ENCODE results near the gene HDAC7.
A peak's percentile ranks its signal among the peaks of the same experiment; 100 is the strongest.

The HDAC7 gene

GRCh38 chr12:47779943-47780504, 39.7 kb downstream of the HDAC7 start:
- no peak for DNase-seq (ENCODE audit: low read depth, low spot score)

- DNase-seq (ENCODE audit: low read depth, low spot score) = peak; percentile 74
Measured at GRCh38 chr12:47779301-47779942, 40.3 kb downstream of the HDAC7 start.

GRCh38 chr12:47778881-47779280, 40.8 kb downstream of the HDAC7 start:
- DNase-seq (ENCODE audit: low read depth, low spot score) = no peak

- no peak for DNase-seq (ENCODE audit: low read depth, low spot score)
Measured at GRCh38 chr12:47777741-47778558, 41.8 kb downstream of the HDAC7 start.

GRCh38 chr12:47777151-47777550, 42.6 kb downstream of the HDAC7 start:
- no peak for DNase-seq (ENCODE audit: low read depth, low spot score)

GRCh38 chr12:47776471-47777143, 43.1 kb downstream of the HDAC7 start:
- no peak for DNase-seq (ENCODE audit: low read depth, low spot score)

GRCh38 chr12:47775100-47775911, 44.4 kb downstream of the HDAC7 start:
- DNase-seq (ENCODE audit: low read depth, low spot score) = no peak

- DNase-seq (ENCODE audit: low read depth, low spot score) = no peak
Measured at GRCh38 chr12:47774663-47775062, 45.0 kb downstream of the HDAC7 start.

GRCh38 chr12:47773858-47774580, 45.7 kb downstream of the HDAC7 start:
- no peak for DNase-seq (ENCODE audit: low read depth, low spot score)

- no peak for DNase-seq (ENCODE audit: low read depth, low spot score)
Measured at GRCh38 chr12:47773062-47773857, 46.4 kb downstream of the HDAC7 start, which contains the start of gene SLC48A1. Gene SLC48A1, plus strand, starts transcription at chr12:47773238. Its CDS starts 67 bp downstream, at chr12:47773305.

GRCh38 chr12:47772738-47773061, 47.0 kb downstream of the HDAC7 start:
- DNase-seq (ENCODE audit: low read depth, low spot score) = no peak

- DNase-seq (ENCODE audit: low read depth, low spot score) = no peak
Measured at GRCh38 chr12:47772094-47772660, 47.5 kb downstream of the HDAC7 start.

GRCh38 chr12:47771304-47771703, 48.4 kb downstream of the HDAC7 start:
- DNase-seq (ENCODE audit: low read depth, low spot score) = no peak

- no peak for DNase-seq (ENCODE audit: low read depth, low spot score)
Measured at GRCh38 chr12:47770086-47770726, 49.5 kb downstream of the HDAC7 start.

GRCh38 chr12:47769234-47770085, 50.2 kb downstream of the HDAC7 start:
- DNase-seq (ENCODE audit: low read depth, low spot score) = no peak

- peak; percentile 54 for DNase-seq (ENCODE audit: low read depth, low spot score)
Measured at GRCh38 chr12:47768323-47768811, 51.3 kb downstream of the HDAC7 start.

GRCh38 chr12:47767216-47767724, 52.4 kb downstream of the HDAC7 start:
- no peak for DNase-seq (ENCODE audit: low read depth, low spot score)

Data from iPS DF 19.7 (cell line).